Measurements from ENCODE around the gene AKAP13.

Gene AKAP13

DNA sequence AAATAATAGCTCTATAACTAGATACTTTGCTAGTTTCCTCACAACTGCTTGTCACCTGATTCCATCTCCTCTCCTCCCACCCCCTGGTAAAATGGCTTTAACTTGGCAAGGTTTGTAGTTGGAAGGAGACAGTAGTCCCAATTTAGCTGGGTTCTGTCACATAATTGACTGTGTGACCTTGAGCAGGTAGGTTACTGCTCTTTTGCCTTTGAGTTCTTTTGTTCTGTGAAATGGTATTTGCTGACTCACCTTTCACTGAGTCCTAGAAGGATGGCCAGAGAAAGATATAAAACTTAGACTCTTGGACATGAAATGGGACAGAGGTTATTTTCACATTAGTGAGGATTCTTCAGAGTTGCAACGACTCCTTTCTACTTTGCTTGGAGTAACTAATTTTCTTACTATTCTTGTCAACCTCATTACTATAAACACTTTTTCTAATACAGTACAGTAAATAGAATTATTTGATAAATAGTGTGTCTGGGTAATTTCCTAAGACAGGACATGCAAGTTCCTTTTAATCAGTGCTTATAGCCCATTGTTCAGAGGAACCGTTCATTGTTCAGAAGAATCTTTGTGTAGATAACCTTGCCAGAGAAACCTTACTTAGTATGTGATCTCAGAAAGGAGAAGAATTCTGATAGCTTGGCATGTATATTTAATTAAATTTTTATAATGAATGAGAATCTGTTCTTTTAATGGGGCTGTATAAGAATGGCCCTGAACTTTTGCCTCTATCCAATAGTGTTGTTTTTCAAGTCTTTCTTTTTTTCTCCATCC, 14.3 kb downstream of the AKAP13 start:
- Mint-ChIP-seq H3K36me3 (no peaks in the 10 kb centered on the region), H3K27ac (no peak overlapping the region), H3K4me3 (no peak overlapping the region), H3K27me3 (no peaks in the 10 kb centered on the region), H3K9me3 (no peaks in the 10 kb centered on the region), H3K4me1 (peaks cover 38% of the 10 kb centered on the region)
- ATAC-seq = no peak

GRCh38 chr15:85396554-85396953, 16.2 kb downstream of the AKAP13 start:
- Mint-ChIP-seq H3K36me3 (no peaks in the 10 kb centered on the region), H3K9me3 (no peaks in the 10 kb centered on the region), H3K4me1 (peaks cover 47% of the 10 kb centered on the region), H3K27ac (no peak overlapping the region), H3K4me3 (no peak overlapping the region), H3K27me3 (no peaks in the 10 kb centered on the region)
- no peak for ATAC-seq

GRCh38 chr15:85397151-85397550, 16.7 kb downstream of the AKAP13 start:
- no peak overlapping the region for H3K4me3 Mint-ChIP-seq
- ATAC-seq = no peak
- H3K27me3 Mint-ChIP-seq = no peaks in the 10 kb centered on the region
- no peaks in the 10 kb centered on the region for H3K36me3 Mint-ChIP-seq
- H3K4me1 Mint-ChIP-seq = peaks cover 53% of the 10 kb centered on the region
- no peaks in the 10 kb centered on the region for H3K9me3 Mint-ChIP-seq
- no peak overlapping the region for H3K27ac Mint-ChIP-seq

GRCh38 chr15:85397926-85398325, 17.5 kb downstream of the AKAP13 start:
- ATAC-seq = no peak
- no peaks in the 10 kb centered on the region for H3K27me3 Mint-ChIP-seq
- H3K4me3 Mint-ChIP-seq = no peak overlapping the region
- H3K9me3 Mint-ChIP-seq = no peaks in the 10 kb centered on the region
- H3K4me1 Mint-ChIP-seq = peaks cover 54% of the 10 kb centered on the region
- H3K27ac Mint-ChIP-seq = no peak overlapping the region
- H3K36me3 Mint-ChIP-seq = no peaks in the 10 kb centered on the region

DNA sequence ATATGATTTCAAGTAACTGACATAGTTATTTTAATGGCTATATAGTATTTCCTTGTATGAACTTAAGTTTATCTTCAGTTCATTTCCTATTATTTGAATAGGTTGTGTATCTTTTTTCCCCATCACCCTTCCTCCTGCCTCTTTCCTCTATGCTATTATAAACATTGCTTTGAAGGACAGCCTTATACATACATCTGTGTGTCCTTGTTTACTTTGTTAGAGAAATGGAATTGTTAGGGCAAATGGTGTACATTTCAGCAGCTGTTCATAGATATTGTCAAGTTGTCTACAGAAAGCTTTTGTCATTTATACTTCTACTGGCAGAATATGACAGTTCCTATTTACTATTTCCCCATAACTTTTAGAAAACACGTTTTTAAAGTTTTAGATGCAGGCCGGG, 18.4 kb downstream of the AKAP13 start:
- Mint-ChIP-seq H3K36me3 (no peaks in the 10 kb centered on the region), H3K27ac (no peak overlapping the region), H3K4me3 (no peak overlapping the region), H3K4me1 (peaks cover 50% of the 10 kb centered on the region), H3K9me3 (no peaks in the 10 kb centered on the region), H3K27me3 (no peaks in the 10 kb centered on the region)
- no peak for ATAC-seq

DNA sequence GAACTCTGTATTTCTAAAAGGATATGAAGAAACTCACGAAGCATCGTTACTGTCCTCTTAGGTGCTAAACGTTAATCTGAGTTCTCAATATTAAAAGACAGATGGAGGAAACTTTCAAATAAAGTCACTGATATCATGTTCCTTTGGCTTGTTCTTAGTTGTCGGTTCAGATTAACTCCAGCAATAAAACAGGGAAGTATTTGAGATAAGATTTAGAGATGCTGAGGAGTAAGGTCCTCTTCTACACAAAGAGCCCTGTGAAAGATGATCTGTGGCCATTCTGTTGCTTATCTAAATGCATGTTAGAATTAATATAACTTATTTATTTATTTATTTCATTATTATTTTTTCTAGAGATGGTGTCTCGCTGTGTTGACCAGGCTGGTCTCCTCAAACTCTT, 19.2 kb downstream of the AKAP13 start:
- Mint-ChIP-seq H3K9me3 (no peaks in the 10 kb centered on the region), H3K27ac (no peak overlapping the region), H3K27me3 (no peaks in the 10 kb centered on the region), H3K4me1 (peaks cover 50% of the 10 kb centered on the region), H3K36me3 (no peaks in the 10 kb centered on the region), H3K4me3 (no peak overlapping the region)
- no peak for ATAC-seq

- no peak for ATAC-seq
- no peaks in the 10 kb centered on the region for H3K27me3 Mint-ChIP-seq
- peaks cover 54% of the 10 kb centered on the region for H3K4me1 Mint-ChIP-seq
- peak overlapping the region; percentile 94 for H3K27ac Mint-ChIP-seq
- H3K9me3 Mint-ChIP-seq = no peaks in the 10 kb centered on the region
- H3K36me3 Mint-ChIP-seq = no peaks in the 10 kb centered on the region
- H3K4me3 Mint-ChIP-seq = no peak overlapping the region
Observed at GRCh38 chr15:85400606-85401005, 20.2 kb downstream of the AKAP13 start.

DNA sequence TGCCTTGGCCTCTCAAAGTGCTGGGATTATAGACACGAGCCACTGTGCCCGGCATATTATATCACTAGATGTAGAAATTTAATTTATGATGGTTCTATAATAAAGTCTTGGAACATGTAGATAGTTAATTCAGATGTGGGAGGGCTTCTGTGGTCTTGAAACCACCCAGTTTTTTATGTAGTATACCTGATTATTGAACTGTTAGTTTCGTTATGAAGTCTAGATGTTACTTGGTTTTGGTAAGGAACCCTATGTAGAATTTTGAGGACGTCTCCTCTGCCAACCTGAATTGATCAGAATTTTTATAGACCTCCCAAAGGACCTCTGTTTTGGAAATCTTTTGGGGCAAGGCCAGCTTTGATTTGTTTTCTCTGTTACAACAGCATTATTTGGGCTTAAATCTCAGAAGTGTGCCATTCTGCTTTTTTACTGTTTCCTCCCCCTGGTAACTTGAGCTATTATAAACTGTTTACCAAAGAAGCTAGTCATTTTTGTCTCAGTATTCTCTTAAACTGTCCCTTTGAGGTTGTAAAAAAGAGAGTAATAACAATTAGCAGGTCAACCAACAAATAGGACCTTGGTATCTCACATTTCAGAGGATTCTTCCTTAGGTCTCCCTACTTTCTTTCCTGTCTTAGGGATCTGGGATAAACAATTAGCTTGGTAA, 20.8 kb downstream of the AKAP13 start:
- peak overlapping the region; percentile 94 for H3K27ac Mint-ChIP-seq
- H3K4me3 Mint-ChIP-seq = peak overlapping the region; percentile 61
- H3K4me1 Mint-ChIP-seq = peaks cover 52% of the 10 kb centered on the region
- no peaks in the 10 kb centered on the region for H3K9me3 Mint-ChIP-seq
- H3K36me3 Mint-ChIP-seq = no peaks in the 10 kb centered on the region
- ATAC-seq = peak; percentile 77
- H3K27me3 Mint-ChIP-seq = no peaks in the 10 kb centered on the region

GRCh38 chr15:85402195-85402881, 21.9 kb downstream of the AKAP13 start:
- ATAC-seq = no peak
- Mint-ChIP-seq H3K9me3 (no peaks in the 10 kb centered on the region), H3K4me1 (peaks cover 60% of the 10 kb centered on the region), H3K36me3 (no peaks in the 10 kb centered on the region), H3K27me3 (no peaks in the 10 kb centered on the region), H3K4me3 (peak overlapping the region; percentile 45), H3K27ac (peak overlapping the region; percentile 94)

DNA sequence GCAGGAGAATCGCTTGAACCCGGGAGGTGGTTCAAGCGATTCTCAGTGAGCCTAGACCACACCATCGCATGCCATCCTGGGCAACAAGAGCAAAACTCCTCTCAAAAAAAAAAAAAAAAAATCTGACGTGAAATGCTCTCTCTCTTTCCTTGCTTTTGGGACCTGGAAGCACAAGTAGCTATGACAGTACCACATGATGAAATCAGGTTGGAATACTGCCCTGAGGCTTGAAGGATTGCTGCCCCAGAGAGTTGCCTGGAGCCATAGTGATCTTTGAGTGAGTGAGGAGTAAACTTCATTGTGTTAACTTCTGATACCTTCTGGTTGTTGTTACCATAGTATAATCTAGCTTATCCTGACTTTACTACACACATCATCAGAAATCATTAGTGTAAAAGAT, 23.3 kb downstream of the AKAP13 start:
- Mint-ChIP-seq H3K27me3 (no peaks in the 10 kb centered on the region), H3K27ac (peak overlapping the region; percentile 94), H3K4me1 (peaks cover 74% of the 10 kb centered on the region)

DNA sequence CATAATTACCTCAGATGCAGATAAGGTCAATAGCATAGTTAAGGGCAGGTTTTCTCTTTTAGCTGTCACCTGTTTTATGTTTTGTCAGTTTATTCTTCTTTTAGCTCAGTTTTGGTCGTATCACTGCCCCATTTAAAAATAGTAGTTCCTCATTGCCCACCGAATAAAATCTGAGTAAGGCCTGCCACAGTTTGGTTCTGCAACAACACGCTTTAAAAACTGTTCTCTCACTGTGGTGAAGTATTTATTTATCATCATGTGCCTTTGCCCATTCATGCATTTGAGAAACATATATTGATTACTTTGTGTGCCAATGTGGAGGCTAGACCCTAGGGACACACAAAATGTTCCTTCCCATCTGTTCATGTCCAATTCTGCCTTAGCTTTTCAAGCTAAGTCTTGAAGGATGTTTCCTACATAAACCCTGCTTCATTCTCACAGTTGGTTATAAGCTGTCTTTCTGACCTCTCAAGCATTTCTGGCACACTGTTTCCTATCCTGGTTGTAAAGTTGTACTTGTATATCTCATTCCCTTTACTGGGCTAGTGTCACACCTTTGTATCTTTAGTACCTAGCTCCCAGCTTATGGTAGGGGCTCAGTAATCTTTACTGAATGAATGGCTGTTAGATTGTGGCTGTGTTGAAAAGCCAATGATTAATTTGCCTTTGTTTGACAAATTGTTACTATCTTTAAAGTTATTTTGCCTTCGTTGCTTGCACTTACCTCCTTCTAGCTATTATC, 23.9 kb downstream of the AKAP13 start:
- Mint-ChIP-seq H3K36me3 (no peaks in the 10 kb centered on the region), H3K9me3 (no peaks in the 10 kb centered on the region), H3K4me1 (peaks cover 76% of the 10 kb centered on the region), H3K4me3 (peak overlapping the region; percentile 41), H3K27me3 (no peaks in the 10 kb centered on the region), H3K27ac (peak overlapping the region; percentile 94)
- peak; percentile 58 for ATAC-seq

More for the DNA sequence above, 23.3 kb downstream of the AKAP13 start:
- Mint-ChIP-seq H3K4me3 (peak overlapping the region; percentile 41), H3K9me3 (no peaks in the 10 kb centered on the region), H3K36me3 (no peaks in the 10 kb centered on the region)
- ATAC-seq = no peak

GRCh38 chr15:85404918-85405866, 24.8 kb downstream of the AKAP13 start:
- no peaks in the 10 kb centered on the region for H3K27me3 Mint-ChIP-seq
- H3K27ac Mint-ChIP-seq = peak overlapping the region; percentile 94
- H3K4me3 Mint-ChIP-seq = peak overlapping the region; percentile 22
- no peaks in the 10 kb centered on the region for H3K9me3 Mint-ChIP-seq
- H3K4me1 Mint-ChIP-seq = peaks cover 83% of the 10 kb centered on the region
- H3K36me3 Mint-ChIP-seq = peaks cover 3% of the 10 kb centered on the region
- no peak for ATAC-seq

DNA sequence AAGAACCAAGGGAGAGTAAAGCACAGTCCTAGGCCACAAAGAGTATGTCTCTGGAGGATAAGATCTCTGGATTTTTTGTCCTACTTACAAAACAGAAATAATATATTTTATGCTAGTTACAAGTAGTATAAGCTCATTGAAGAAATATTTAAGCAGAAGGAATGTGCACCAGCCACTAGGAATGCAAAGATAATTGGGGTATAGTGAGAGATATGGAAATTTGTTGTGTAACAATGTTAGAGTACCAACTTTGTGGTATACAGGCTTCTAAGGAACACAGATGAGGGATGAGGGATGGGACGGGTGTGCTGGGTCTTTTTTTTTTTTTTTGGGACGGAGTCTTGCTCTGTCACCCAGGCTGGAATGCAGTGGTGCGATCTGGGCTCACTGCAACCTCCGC, 26.5 kb downstream of the AKAP13 start:
- H3K27ac Mint-ChIP-seq = peak overlapping the region; percentile 94
- peaks cover 12% of the 10 kb centered on the region for H3K36me3 Mint-ChIP-seq
- H3K27me3 Mint-ChIP-seq = no peaks in the 10 kb centered on the region
- ATAC-seq = no peak
- H3K9me3 Mint-ChIP-seq = no peaks in the 10 kb centered on the region
- peak overlapping the region; percentile 43 for H3K4me3 Mint-ChIP-seq
- H3K4me1 Mint-ChIP-seq = peaks cover 81% of the 10 kb centered on the region

Data from stimulated activated memory B cell treated with anti-CD40 and anti-IgM and Interleukin-4, amounts not matched to agents 10 μg/mL and 1 μg/mL and 100 μg/mL, for 72 hours (primary cell).